Suprapubic skin (tissue), 4 donors: Measurements from ENCODE around the gene MYOC. TPM values are rescaled to one million over a fixed set of nuclear protein-coding genes. Genes with fewer than 3 reads are reported as not detected.

Experiments used
- DNase-seq, 2 donors: peaks; one replicate each; pipeline ENCODE4 v3.0.0-alpha.2; 2019; ENCODE audit warnings: low spot score in 2 of 2
- H3K27ac ChIP-seq: fragments of 200-600 bp; sonication (generic); one replicate; pipeline ENCODE4 v1.5.1; 2019
- H3K27me3 ChIP-seq: fragments of 200-600 bp; sonication (generic); one replicate; pipeline ENCODE4 v1.5.1; 2019
- H3K36me3 ChIP-seq: fragments of 200-600 bp; sonication (generic); one replicate; pipeline ENCODE4 v1.5.1; 2019
- H3K4me1 ChIP-seq: fragments of 200-600 bp; sonication (generic); one replicate; pipeline ENCODE4 v1.5.1; 2019
- H3K4me3 ChIP-seq: fragments of 200-600 bp; sonication (generic); one replicate; pipeline ENCODE4 v1.5.1; 2019; ENCODE audit warnings: mild to moderate bottlenecking
- H3K9me3 ChIP-seq: fragments of 200-600 bp; sonication (generic); one replicate; pipeline ENCODE4 v1.5.1; 2019
- CTCF ChIP-seq, 2 donors: fragments of 200-600 bp in 1 of 2; fragments of 450-650 bp in 1 of 2; sonication (generic) in 1 of 2; IDR thresholded peaks; one replicate each; pipeline ENCODE4 v1.5.1; 2016 to 2019; ENCODE audit warnings: antibody characterized with exemption in 2 of 2, mild to moderate bottlenecking in 1 of 2, moderate library complexity in 1 of 2
- EP300 ChIP-seq: sonication (generic); formaldehyde crosslinking; IDR thresholded peaks from one replicate; pipeline ENCODE4 v1.6.1; 2017; ENCODE audit warnings: antibody characterized with exemption
- POLR2A ChIP-seq, 2 donors: fragments of 450-650 bp; IDR thresholded peaks; one replicate each; pipeline ENCODE4 v1.6.1; 2017; ENCODE audit warnings: antibody characterized with exemption in 2 of 2, mild to moderate bottlenecking in 2 of 2, moderate library complexity in 2 of 2
- POLR2AphosphoS5 ChIP-seq, 3 donors: sonication (generic); formaldehyde crosslinking; IDR thresholded peaks; one replicate each; pipeline ENCODE4 v1.6.1; 2017; ENCODE audit warnings: antibody characterized with exemption in 3 of 3
- WGBS: methylation state at CpG from one replicate; pipeline ENCODE4 v1.1.5; 2018; 5-methylcytosine and 5-hydroxymethylcytosine counted together
- total RNA-seq, 4 donors: library from RNA; depleted of rRNA; stranded (reverse); fragments of >200 nt; gene quantifications; one replicate each; pipeline ENCODE4 v1.1.0, GENCODE V29; 2016

The MYOC gene
- total RNA-seq, 4 donors from 2014 or later, result 0.34 to 3.1 (median 1.2) TPM

- TF ChIP-seq POLR2A (IDR thresholded peaks at IDR 0.05), result no peak
- no peak for TF ChIP-seq CTCF (IDR thresholded peaks at IDR 0.05)
- no peak for TF ChIP-seq POLR2AphosphoS5 (IDR thresholded peaks at IDR 0.05)
- TF ChIP-seq EP300, result no peak
- H3K4me1 ChIP-seq, result no peaks in the 10 kb centered on the region
- H3K27me3 ChIP-seq, result no peaks in the 10 kb centered on the region
- no peaks in the 10 kb centered on the region for H3K9me3 ChIP-seq
- H3K27ac ChIP-seq, result no peak overlapping the region
- H3K4me3 ChIP-seq, result no peak overlapping the region
- no peak for DNase-seq
- peaks cover 14% of the 10 kb centered on the region for H3K36me3 ChIP-seq
- 50% methylated on average over 1 of the region's 1 CpG for WGBS
Observed at GRCh38 chr1:171597203-171597602, 55.3 kb downstream of the MYOC start.

- TF ChIP-seq CTCF (IDR thresholded peaks at IDR 0.05) (no peak), POLR2A (IDR thresholded peaks at IDR 0.05) (no peak), POLR2AphosphoS5 (IDR thresholded peaks at IDR 0.05) (no peak), EP300 (no peak)
- no peak overlapping the region for H3K4me3 ChIP-seq
- no peaks in the 10 kb centered on the region for H3K27me3 ChIP-seq
- no peak overlapping the region for H3K27ac ChIP-seq
- DNase-seq, result no peak
- no peaks in the 10 kb centered on the region for H3K9me3 ChIP-seq
- H3K36me3 ChIP-seq, result peaks cover 19% of the 10 kb centered on the region
- WGBS, result 88% methylated on average over 2 of the region's 2 CpGs
- H3K4me1 ChIP-seq, result no peaks in the 10 kb centered on the region
Observed at GRCh38 chr1:171596705-171597104, 55.8 kb downstream of the MYOC start.

GRCh38 chr1:171596119-171596518, 56.4 kb downstream of the MYOC start:
- 100% methylated on average over 1 of the region's 1 CpG for WGBS
- no peaks in the 10 kb centered on the region for H3K9me3 ChIP-seq
- TF ChIP-seq CTCF (IDR thresholded peaks at IDR 0.05) (no peak), POLR2AphosphoS5 (IDR thresholded peaks at IDR 0.05) (no peak), EP300 (no peak), POLR2A (IDR thresholded peaks at IDR 0.05) (no peak)
- peaks cover 25% of the 10 kb centered on the region for H3K36me3 ChIP-seq
- H3K4me1 ChIP-seq, result no peaks in the 10 kb centered on the region
- H3K4me3 ChIP-seq, result no peak overlapping the region
- no peak for DNase-seq
- H3K27ac ChIP-seq, result no peak overlapping the region
- H3K27me3 ChIP-seq, result no peaks in the 10 kb centered on the region

- TF ChIP-seq EP300 (no peak), CTCF (IDR thresholded peaks at IDR 0.05) (no peak), POLR2A (IDR thresholded peaks at IDR 0.05) (no peak)
- Histone ChIP-seq H3K27ac (no peak overlapping the region), H3K27me3 (no peaks in the 10 kb centered on the region), H3K4me3 (no peak overlapping the region), H3K36me3 (peaks cover 33% of the 10 kb centered on the region), H3K9me3 (no peaks in the 10 kb centered on the region), H3K4me1 (no peaks in the 10 kb centered on the region)
- 57% methylated on average over 1 of the region's 1 CpG for WGBS
- DNase-seq, result no peak
Observed at GRCh38 chr1:171595324-171595723, 57.2 kb downstream of the MYOC start.

GRCh38 chr1:171590022-171590421, 62.5 kb downstream of the MYOC start:
- WGBS, result 82% methylated on average over 1 of the region's 1 CpG
- Histone ChIP-seq H3K27me3 (no peaks in the 10 kb centered on the region), H3K4me1 (no peaks in the 10 kb centered on the region), H3K36me3 (peaks cover 86% of the 10 kb centered on the region), H3K27ac (no peak overlapping the region), H3K9me3 (no peaks in the 10 kb centered on the region), H3K4me3 (no peak overlapping the region)
- no peak for TF ChIP-seq CTCF (IDR thresholded peaks at IDR 0.05)
- no peak for TF ChIP-seq POLR2A (IDR thresholded peaks at IDR 0.05)
- no peak for TF ChIP-seq POLR2AphosphoS5 (IDR thresholded peaks at IDR 0.05)
- TF ChIP-seq EP300, result no peak
- DNase-seq, result no peak
